ENCODE results near the gene APCDD1.

The APCDD1 gene

DNA sequence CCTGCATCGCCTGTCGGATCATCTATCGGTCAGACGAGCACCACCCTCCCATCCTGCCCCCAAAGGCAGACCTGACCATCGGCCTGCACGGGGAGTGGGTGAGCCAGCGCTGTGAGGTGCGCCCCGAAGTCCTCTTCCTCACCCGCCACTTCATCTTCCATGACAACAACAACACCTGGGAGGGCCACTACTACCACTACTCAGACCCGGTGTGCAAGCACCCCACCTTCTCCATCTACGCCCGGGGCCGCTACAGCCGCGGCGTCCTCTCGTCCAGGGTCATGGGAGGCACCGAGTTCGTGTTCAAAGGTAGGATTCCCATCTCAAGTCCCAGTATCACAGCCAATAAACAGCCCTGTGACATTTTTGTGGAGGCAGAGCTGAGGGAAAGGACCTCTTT is 31.0 kb downstream of the APCDD1 start:
- no peak for DNase-seq (ENCODE audit: low read depth)
- no peak overlapping the region for H3K4me3 ChIP-seq (ENCODE audit: low read depth, low read length)
- TF ChIP-seq, protein P1, sequence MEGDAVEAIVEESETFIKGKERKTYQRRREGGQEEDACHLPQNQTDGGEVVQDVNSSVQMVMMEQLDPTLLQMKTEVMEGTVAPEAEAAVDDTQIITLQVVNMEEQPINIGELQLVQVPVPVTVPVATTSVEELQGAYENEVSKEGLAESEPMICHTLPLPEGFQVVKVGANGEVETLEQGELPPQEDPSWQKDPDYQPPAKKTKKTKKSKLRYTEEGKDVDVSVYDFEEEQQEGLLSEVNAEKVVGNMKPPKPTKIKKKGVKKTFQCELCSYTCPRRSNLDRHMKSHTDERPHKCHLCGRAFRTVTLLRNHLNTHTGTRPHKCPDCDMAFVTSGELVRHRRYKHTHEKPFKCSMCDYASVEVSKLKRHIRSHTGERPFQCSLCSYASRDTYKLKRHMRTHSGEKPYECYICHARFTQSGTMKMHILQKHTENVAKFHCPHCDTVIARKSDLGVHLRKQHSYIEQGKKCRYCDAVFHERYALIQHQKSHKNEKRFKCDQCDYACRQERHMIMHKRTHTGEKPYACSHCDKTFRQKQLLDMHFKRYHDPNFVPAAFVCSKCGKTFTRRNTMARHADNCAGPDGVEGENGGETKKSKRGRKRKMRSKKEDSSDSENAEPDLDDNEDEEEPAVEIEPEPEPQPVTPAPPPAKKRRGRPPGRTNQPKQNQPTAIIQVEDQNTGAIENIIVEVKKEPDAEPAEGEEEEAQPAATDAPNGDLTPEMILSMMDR (conservative IDR thresholded peaks at IDR 0.05; ENCODE audit: low read depth, low read length) = no peak

DNA sequence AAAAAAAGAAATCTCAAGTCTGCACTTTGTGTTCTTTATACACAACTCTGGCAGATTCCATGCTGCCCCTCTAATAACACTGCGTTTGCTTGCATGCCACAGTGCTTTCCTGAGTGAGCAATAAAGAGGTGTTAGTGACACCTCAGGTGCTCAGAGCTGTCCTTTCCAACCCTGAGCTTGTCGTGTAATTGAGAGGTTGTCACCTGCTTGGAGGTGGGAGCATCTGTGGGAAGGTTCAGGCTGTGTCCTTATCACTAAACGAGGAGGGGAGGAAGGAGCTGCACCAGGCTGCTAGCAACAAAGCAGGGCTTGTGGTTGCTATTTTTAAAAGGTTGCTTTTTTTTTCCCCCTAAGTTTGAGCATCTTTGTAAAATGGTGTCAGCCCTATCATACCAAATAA is 31.9 kb downstream of the APCDD1 start:
- H3K4me3 ChIP-seq (ENCODE audit: low read depth, low read length) = no peak overlapping the region
- TF ChIP-seq, protein P1 (conservative IDR thresholded peaks at IDR 0.05; ENCODE audit: low read depth, low read length) = no peak
- no peak for DNase-seq (ENCODE audit: low read depth)

DNA sequence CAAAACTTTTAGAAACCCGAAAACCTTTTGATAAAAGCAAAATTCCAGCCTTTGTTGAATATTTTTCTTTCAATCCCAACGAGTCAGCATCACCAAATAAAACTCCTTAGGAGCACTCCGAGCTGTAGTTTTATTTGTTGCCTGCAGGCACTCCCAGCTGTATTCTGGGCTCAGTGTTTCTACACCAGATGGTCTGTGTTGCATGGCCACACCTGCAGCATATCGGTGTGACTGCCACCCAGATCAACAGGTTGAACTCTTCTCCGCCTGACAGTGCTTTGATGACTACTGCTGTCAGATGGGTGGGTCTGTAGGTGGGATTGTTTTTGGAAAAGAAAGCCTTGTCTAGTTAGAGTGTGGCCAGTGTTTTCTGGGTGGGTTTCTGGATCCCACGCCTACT is 32.7 kb downstream of the APCDD1 start:
- DNase-seq (ENCODE audit: low read depth) = no peak
- no peak overlapping the region for H3K4me3 ChIP-seq (ENCODE audit: low read depth, low read length)
- TF ChIP-seq, protein P1 (conservative IDR thresholded peaks at IDR 0.05; ENCODE audit: low read depth, low read length) = no peak

DNA sequence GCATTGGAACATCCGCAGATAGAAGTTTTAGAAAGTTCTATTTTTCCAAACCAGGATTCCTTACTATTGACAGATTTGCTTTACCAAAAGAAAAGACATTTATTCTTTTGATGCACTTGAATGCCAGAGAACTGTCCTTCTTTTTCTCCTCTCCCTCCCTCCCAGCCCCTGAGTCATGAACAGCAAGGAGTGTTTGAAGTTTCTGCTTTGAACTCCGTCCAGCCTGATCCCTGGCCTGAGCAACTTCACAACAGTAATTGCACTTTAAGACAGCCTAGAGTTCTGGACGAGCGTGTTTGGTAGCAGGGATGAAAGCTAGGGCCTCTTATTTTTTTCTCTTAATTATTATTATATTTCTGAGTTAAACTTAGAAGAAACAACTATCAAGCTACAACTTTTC is 33.6 kb downstream of the APCDD1 start:
- peak; percentile 24 for DNase-seq (ENCODE audit: low read depth)
- no peak overlapping the region for H3K4me3 ChIP-seq (ENCODE audit: low read depth, low read length)
- TF ChIP-seq, protein P1 (conservative IDR thresholded peaks at IDR 0.05; ENCODE audit: low read depth, low read length) = no peak

DNA sequence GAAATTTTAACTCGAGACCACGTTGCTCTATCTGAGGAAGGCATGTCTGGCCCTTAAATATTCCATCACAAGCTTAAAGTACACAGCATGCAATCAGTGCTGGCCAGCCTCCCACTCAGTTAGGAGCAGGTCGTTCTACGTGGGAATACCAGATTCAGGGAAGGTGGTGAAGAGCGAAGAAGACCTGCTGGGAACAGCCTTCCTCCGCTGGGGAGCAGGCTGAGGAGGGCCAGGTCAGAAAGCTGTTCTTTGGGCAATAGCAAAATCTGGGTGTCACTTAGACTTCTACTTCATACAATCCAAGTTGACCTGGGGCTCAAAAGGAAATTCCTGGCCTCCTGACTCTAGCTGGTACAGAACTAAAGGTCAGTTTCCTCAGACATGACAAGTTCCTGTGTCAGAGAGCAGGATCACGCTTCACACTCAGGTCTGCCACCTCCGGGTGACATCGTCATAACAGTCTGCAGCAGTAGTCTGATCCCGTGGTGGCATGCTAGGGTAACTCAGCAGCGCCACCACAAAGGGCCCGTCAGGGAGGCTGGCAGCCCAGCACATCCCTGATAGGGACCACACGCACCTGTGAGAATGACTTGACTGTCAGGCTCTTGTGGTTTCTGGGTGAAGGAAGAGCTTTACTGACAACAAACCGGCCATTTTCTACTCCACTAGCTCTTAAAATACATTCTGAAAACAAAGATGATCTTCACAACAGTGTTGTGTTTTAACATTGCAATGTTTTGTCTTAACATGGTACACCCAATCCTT is 36.1 kb downstream of the APCDD1 start:
- TF ChIP-seq, protein P1 (conservative IDR thresholded peaks at IDR 0.05; ENCODE audit: low read depth, low read length) = no peak
- DNase-seq (ENCODE audit: low read depth) = no peak
- H3K4me3 ChIP-seq (ENCODE audit: low read depth, low read length) = no peak overlapping the region

DNA sequence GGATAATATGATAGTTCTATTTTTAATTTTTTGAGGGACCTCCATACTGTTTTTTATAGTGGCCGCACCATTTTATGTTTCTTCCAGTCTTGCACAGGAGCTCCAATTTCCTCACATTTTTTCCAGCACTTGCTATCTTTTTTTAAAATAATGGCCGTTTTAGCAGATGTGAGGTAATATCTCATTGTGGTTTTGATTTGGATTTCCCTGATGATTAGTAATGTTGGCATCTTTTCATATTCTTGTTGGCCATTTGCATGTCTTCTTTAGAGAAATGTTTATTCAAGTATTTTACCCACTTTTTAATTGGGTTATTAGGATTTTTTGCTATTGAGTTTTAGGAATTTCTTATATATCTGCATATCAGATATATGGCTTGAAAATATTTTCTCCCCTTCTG is 41.5 kb downstream of the APCDD1 start:
- DNase-seq (ENCODE audit: low read depth) = no peak
- no peak overlapping the region for H3K4me3 ChIP-seq (ENCODE audit: low read depth, low read length)
- TF ChIP-seq, protein P1 (conservative IDR thresholded peaks at IDR 0.05; ENCODE audit: low read depth, low read length) = no peak

DNA sequence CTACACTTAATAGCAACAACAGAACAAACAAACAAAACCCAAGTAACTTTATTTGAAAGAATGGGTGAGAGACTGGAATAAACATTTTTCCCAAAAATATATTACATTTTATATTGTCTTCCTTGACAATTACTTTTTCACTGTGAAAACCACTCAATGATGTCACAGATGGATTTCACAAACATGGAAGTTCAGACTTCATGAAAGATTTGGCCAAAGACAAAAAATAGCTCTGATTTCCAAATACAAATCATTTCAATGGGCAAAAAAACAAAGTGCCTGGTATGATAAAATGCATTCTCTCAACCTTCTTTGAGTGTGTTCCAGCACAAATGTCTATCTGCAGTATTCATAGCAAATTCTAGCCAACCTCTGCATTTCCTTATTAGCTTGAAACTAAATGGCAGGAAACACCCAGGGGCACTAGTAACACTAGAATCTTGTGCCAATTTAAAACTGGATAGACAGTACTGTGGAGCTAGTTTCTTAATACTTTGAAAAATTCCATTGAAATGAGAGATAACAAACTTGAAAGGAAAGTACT is 42.8 kb downstream of the APCDD1 start:
- H3K4me3 ChIP-seq (ENCODE audit: low read depth, low read length) = no peak overlapping the region
- TF ChIP-seq, protein P1 (conservative IDR thresholded peaks at IDR 0.05; ENCODE audit: low read depth, low read length) = no peak
- no peak for DNase-seq (ENCODE audit: low read depth)

Measured in choroid plexus epithelial cell (primary cell).